HL-60 (cell line): Measurements from ENCODE around the gene FRMD8.
A peak's percentile ranks its signal among the peaks of the same experiment; 100 is the strongest.

ENCODE experiments used
- DNase-seq, 2 experiments: peaks; one replicate each; pipeline ENCODE4 v3.0.0-alpha.2; 2010 to 2020; ENCODE audit warnings: low read depth in 1 of 2, low spot score in 1 of 2
- H3K27ac ChIP-seq: fragments of 250-450 bp; sonication (Bioruptor Pico); replicated peaks from 2 replicates; pipeline ENCODE4 v1.5.1; 2020; ENCODE audit warnings: mild to moderate bottlenecking, moderate library complexity
- H3K27me3 ChIP-seq: fragments of 250-450 bp; sonication (Bioruptor Pico); 2 replicates; pipeline ENCODE4 v1.5.1; 2021; ENCODE audit warnings: mild to moderate bottlenecking, moderate library complexity; ENCODE audit not compliant: insufficient read depth, poor library complexity, severe bottlenecking
- H3K4me3 ChIP-seq: replicated peaks from 2 replicates; pipeline ENCODE4 v1.5.1; 2011; ENCODE audit warnings: mild to moderate bottlenecking, control low read depth, low read length; ENCODE audit not compliant: insufficient read depth
- CTCF ChIP-seq: IDR thresholded peaks from one replicate; pipeline ENCODE4 v1.5.1; 2011; ENCODE audit warnings: low read length, control low read depth, inconsistent platforms; ENCODE audit not compliant: insufficient read depth
- GABPA ChIP-seq: IDR thresholded peaks from 2 replicates; pipeline ENCODE4 v1.6.1; 2012; ENCODE audit warnings: low read depth
- POLR2AphosphoS5 ChIP-seq: IDR thresholded peaks from 2 replicates; pipeline ENCODE4 v1.6.1; 2012; ENCODE audit warnings: low read depth
- REST ChIP-seq: IDR thresholded peaks from 2 replicates; pipeline ENCODE4 v1.6.1; 2012; ENCODE audit warnings: low read depth; ENCODE audit not compliant: insufficient replicate concordance
- SPI1 ChIP-seq: IDR thresholded peaks from 2 replicates; pipeline ENCODE4 v1.6.1; 2012; ENCODE audit warnings: low read depth, mild to moderate bottlenecking, borderline replicate concordance

FRMD8 gene

GRCh38 chr11:65356394-65356972 lies 30.0 kb upstream of the FRMD8 start:
- TF ChIP-seq SPI1 (no peak), CTCF (no peak), GABPA (no peak), REST (no peak), POLR2AphosphoS5 (no peak)
- H3K4me3 ChIP-seq = no peak overlapping the region
- DNase-seq = no peak
- no peaks in the 10 kb centered on the region for H3K27me3 ChIP-seq
- no peak overlapping the region for H3K27ac ChIP-seq

- Histone ChIP-seq H3K4me3 (no peak overlapping the region), H3K27ac (no peak overlapping the region), H3K27me3 (no peaks in the 10 kb centered on the region)
- TF ChIP-seq POLR2AphosphoS5 (no peak), REST (no peak), SPI1 (no peak), GABPA (no peak), CTCF (no peak)
- no peak for DNase-seq
These were observed 28.5 kb upstream of the FRMD8 start for GRCh38 chr11:65357856-65358356.

DNA sequence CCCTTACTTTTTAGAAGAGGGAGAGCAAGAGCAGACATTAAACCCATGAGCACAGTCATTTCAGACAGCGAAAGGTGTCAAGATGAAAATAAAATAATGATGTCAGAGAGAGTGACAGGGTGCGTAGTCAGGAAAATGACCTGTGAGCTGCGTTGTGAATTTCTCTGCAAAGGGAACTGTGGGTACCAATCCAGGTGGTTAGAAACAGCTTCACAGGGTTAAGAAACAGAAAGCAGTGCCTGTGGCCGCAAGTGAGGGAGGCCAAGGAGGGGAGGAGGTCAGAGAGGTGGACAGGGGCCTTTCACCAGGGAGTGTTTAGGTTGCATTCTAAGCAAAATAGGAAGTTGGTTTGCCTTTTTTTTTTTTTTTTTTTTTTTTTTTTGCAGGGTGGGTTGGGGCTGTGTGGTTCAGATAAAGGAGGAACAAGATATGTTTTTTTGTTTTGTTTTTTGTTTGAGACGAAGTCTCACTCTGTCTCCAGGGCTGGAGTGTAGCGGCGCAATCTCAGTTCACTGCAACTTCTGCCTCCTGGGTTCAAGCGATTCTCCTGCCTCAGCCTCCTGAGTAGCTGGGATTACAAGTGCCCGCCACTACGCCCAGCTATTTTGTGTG lies 24.0 kb upstream of the FRMD8 start:
- H3K27me3 ChIP-seq = no peaks in the 10 kb centered on the region
- no peak for TF ChIP-seq GABPA
- peak; percentile 34; the same call in 1 of the 2 replicates for TF ChIP-seq SPI1
- H3K4me3 ChIP-seq = no peak overlapping the region
- H3K27ac ChIP-seq = peak overlapping the region; percentile 81
- DNase-seq = peak in 1 of 2 experiments; percentile 72

- Histone ChIP-seq H3K27me3 (no peaks in the 10 kb centered on the region), H3K4me3 (no peak overlapping the region), H3K27ac (peak overlapping the region; percentile 81)
- TF ChIP-seq SPI1 (no peak), CTCF (no peak), REST (no peak), GABPA (no peak), POLR2AphosphoS5 (no peak)
- no peak for DNase-seq
These were observed 23.5 kb upstream of the FRMD8 start for GRCh38 chr11:65362966-65363365.
